GM19372 (cell line): ENCODE measurements around the gene GSTT2B.
"Not testable (repeated sequence)": the region's sequence is repeated elsewhere in the genome, so short reads cannot be mapped to it uniquely, and the experiment has no call there.

ENCODE experiments used
- ATAC-seq: cut with Tn5 transposase; IDR thresholded peaks from one replicate; pipeline ENCODE4 v1.9.1; 2021; ENCODE audit warnings: mild to moderate bottlenecking, low read depth, moderate library complexity; ENCODE audit not compliant: unreplicated experiment

Gene GSTT2B

GRCh38 chr22:23908587-23909205 is 52.3 kb downstream of the GSTT2B start:
- no peak for ATAC-seq

GRCh38 chr22:23907423-23907822 is 53.6 kb downstream of the GSTT2B start:
- not testable (repeated sequence) for ATAC-seq
